SK-N-SH treated with all-trans-retinoic acid at 6 μM for 48 hours (cell line): ENCODE measurements around the gene CHRM2.
A peak's percentile ranks its signal among the peaks of the same experiment; 100 is the strongest.

Experiments used
- ATAC-seq: fragments of 200-7000 bp; cut with Tn5 transposase; 3 replicates; pipeline ENCODE4 v1.9.1; 2020; ENCODE audit warnings: mild to moderate bottlenecking, moderate library complexity
- ARNTL ChIP-seq: fragments of 450-650 bp; formaldehyde crosslinking; IDR thresholded peaks from 2 replicates; pipeline ENCODE4 v1.5.0; 2020; ENCODE audit warnings: low read depth, mild to moderate bottlenecking, moderate library complexity, borderline replicate concordance
- BACH2 ChIP-seq: fragments of 250-450 bp; sonication (Bioruptor Pico); IDR thresholded peaks from 2 replicates; pipeline ENCODE4 v1.9.0; 2021; ENCODE audit warnings: mild to moderate bottlenecking, borderline replicate concordance
- CREB5 ChIP-seq: fragments of 250-450 bp; sonication (Bioruptor Pico); IDR thresholded peaks from 2 replicates; pipeline ENCODE4 v1.5.1; 2020; ENCODE audit warnings: low read depth, mild to moderate bottlenecking, moderate library complexity
- CSDC2 ChIP-seq: fragments of 250-450 bp; sonication (Bioruptor Pico); IDR thresholded peaks from 2 replicates; pipeline ENCODE4 v1.5.0; 2020; ENCODE audit warnings: mild to moderate bottlenecking, moderate library complexity
- CSRNP3 ChIP-seq: fragments of 250-450 bp; sonication (Bioruptor Pico); IDR thresholded peaks from 2 replicates; pipeline ENCODE4 v1.5.1; 2021; ENCODE audit warnings: mild to moderate bottlenecking, moderate library complexity
- ESRRG ChIP-seq: fragments of 250-450 bp; sonication (Bioruptor Pico); IDR thresholded peaks from 2 replicates; pipeline ENCODE4 v1.6.1; 2021; ENCODE audit warnings: mild to moderate bottlenecking
- GLIS3 ChIP-seq: fragments of 250-450 bp; sonication (Bioruptor Pico); IDR thresholded peaks from 2 replicates; pipeline ENCODE4 v1.5.0; 2020; ENCODE audit warnings: mild to moderate bottlenecking, moderate library complexity
- ISL1 ChIP-seq: fragments of 250-450 bp; sonication (Bioruptor Pico); IDR thresholded peaks from 2 replicates; pipeline ENCODE4 v2.1.2; 2022; ENCODE audit warnings: mild to moderate bottlenecking, moderate library complexity
- OSR1 ChIP-seq: fragments of 250-450 bp; sonication (Bioruptor Pico); IDR thresholded peaks from 2 replicates; pipeline ENCODE4 v1.8.0; 2022; ENCODE audit warnings: moderate library complexity, mild to moderate bottlenecking, inconsistent platforms
- POU6F1 ChIP-seq: fragments of 250-450 bp; sonication (Bioruptor Pico); IDR thresholded peaks from 2 replicates; pipeline ENCODE4 v1.8.0; 2021; ENCODE audit warnings: low read depth, mild to moderate bottlenecking, moderate library complexity, borderline replicate concordance
- PPARA ChIP-seq: fragments of 250-450 bp; sonication (Bioruptor Pico); IDR thresholded peaks from 2 replicates; pipeline ENCODE4 v1.5.0; 2020; ENCODE audit warnings: mild to moderate bottlenecking, borderline replicate concordance
- RARB ChIP-seq: fragments of 250-450 bp; sonication (Bioruptor Pico); IDR thresholded peaks from 2 replicates; pipeline ENCODE4 v1.8.0; 2021; ENCODE audit warnings: mild to moderate bottlenecking, moderate library complexity
- SNAI2 ChIP-seq: fragments of 250-450 bp; sonication (Bioruptor Pico); IDR thresholded peaks from 2 replicates; pipeline ENCODE4 v1.5.0; 2020; ENCODE audit warnings: mild to moderate bottlenecking, moderate library complexity
- TCF4 ChIP-seq: fragments of 250-450 bp; sonication (Bioruptor Pico); IDR thresholded peaks from 2 replicates; pipeline ENCODE4 v1.8.0; 2021; ENCODE audit warnings: mild to moderate bottlenecking, moderate library complexity, borderline replicate concordance
- TOX ChIP-seq: fragments of 250-450 bp; sonication (Bioruptor Pico); IDR thresholded peaks from 2 replicates; pipeline ENCODE4 v1.8.0; 2021; ENCODE audit warnings: mild to moderate bottlenecking, moderate library complexity, borderline replicate concordance
- TSHZ2 ChIP-seq: fragments of 250-450 bp; sonication (Bioruptor Pico); IDR thresholded peaks from 2 replicates; pipeline ENCODE4 v1.5.0; 2020; ENCODE audit warnings: mild to moderate bottlenecking, moderate library complexity
- ZFP3 ChIP-seq: fragments of 250-450 bp; sonication (Bioruptor Pico); IDR thresholded peaks from 2 replicates; pipeline ENCODE4 v1.5.0; 2020; ENCODE audit warnings: mild to moderate bottlenecking, moderate library complexity
- ZFP30 ChIP-seq: fragments of 450-650 bp; formaldehyde crosslinking; IDR thresholded peaks from 2 replicates; pipeline ENCODE4 v1.5.0; 2022; ENCODE audit warnings: mild to moderate bottlenecking, moderate library complexity
- ZNF565 ChIP-seq: fragments of 450-650 bp; formaldehyde crosslinking; conservative IDR thresholded peaks from 2 replicates; pipeline ENCODE4 v1.5.0; 2020; ENCODE audit warnings: low read depth, mild to moderate bottlenecking, moderate library complexity
- ZNF70 ChIP-seq: fragments of 450-650 bp; formaldehyde crosslinking; IDR thresholded peaks from 2 replicates; pipeline ENCODE4 v1.5.0; 2020; ENCODE audit warnings: mild to moderate bottlenecking, moderate library complexity
- ZNF8 ChIP-seq: fragments of 450-650 bp; formaldehyde crosslinking; IDR thresholded peaks from 2 replicates; pipeline ENCODE4 v1.5.0; 2020; ENCODE audit warnings: mild to moderate bottlenecking, moderate library complexity

The CHRM2 gene

GRCh38 chr7:136938476-136938875, 70.0 kb downstream of the CHRM2 start:
- TF ChIP-seq BACH2 (no peak), ARNTL (CRISPR knock-in tag) (no peak), TCF4 (CRISPR knock-in tag) (no peak), GLIS3 (CRISPR knock-in tag) (no peak), ESRRG (CRISPR knock-in tag) (no peak), SNAI2 (CRISPR knock-in tag) (no peak), ZFP30 (CRISPR knock-in tag) (no peak)
- no peak for ATAC-seq

- no peak for ATAC-seq
- 0 out of 2 replicates have a peak, but pooled peaks have one; percentile 15 for TF ChIP-seq ISL1 (CRISPR knock-in tag)
- TF ChIP-seq ZFP30 (CRISPR knock-in tag) = no peak
Observed at GRCh38 chr7:136940122-136940521, 71.7 kb downstream of the CHRM2 start.

- ATAC-seq = no peak
- TF ChIP-seq ZNF70 (CRISPR knock-in tag) = no peak
- no peak for TF ChIP-seq TOX (CRISPR knock-in tag)
- no peak for TF ChIP-seq ZFP3 (CRISPR knock-in tag)
- TF ChIP-seq CSRNP3 = no peak
- peak; percentile 10; the same call in 1 of the 2 replicates for TF ChIP-seq CREB5 (CRISPR knock-in tag)
- no peak for TF ChIP-seq POU6F1 (CRISPR knock-in tag)
- TF ChIP-seq ZNF8 (CRISPR knock-in tag) = no peak
- TF ChIP-seq ISL1 (CRISPR knock-in tag) = peak; percentile 86
- no peak; the same call in 1 of the 2 replicates for TF ChIP-seq TSHZ2 (CRISPR knock-in tag)
- TF ChIP-seq SNAI2 (CRISPR knock-in tag) = peak; percentile 84; the same call in 1 of the 2 replicates
- TF ChIP-seq GLIS3 (CRISPR knock-in tag) = no peak
- TF ChIP-seq ESRRG (CRISPR knock-in tag) = peak; percentile 67; the same call in 1 of the 2 replicates
- TF ChIP-seq RARB = no peak
Observed at GRCh38 chr7:136940917-136941316, 72.5 kb downstream of the CHRM2 start.

- no peak for ATAC-seq
- TF ChIP-seq ZFP3 (CRISPR knock-in tag) (no peak), CSDC2 (no peak), TSHZ2 (CRISPR knock-in tag) (no peak), TCF4 (CRISPR knock-in tag) (no peak), ZFP30 (CRISPR knock-in tag) (no peak), ZNF8 (CRISPR knock-in tag) (no peak), ESRRG (CRISPR knock-in tag) (no peak), OSR1 (CRISPR knock-in tag) (no peak), ISL1 (CRISPR knock-in tag) (no peak), PPARA (CRISPR knock-in tag) (no peak), ARNTL (CRISPR knock-in tag) (no peak), BACH2 (no peak), CSRNP3 (no peak), ZNF565 (CRISPR knock-in tag) (no peak), SNAI2 (CRISPR knock-in tag) (no peak), GLIS3 (CRISPR knock-in tag) (no peak), CREB5 (CRISPR knock-in tag) (no peak)
Observed at GRCh38 chr7:136941816-136942215, 73.4 kb downstream of the CHRM2 start.
